Heart left ventricle (tissue), 13 donors: ENCODE measurements around the gene GRIP2.
A peak's percentile ranks its signal among the peaks of the same experiment; 100 is the strongest.

Source experiments
- POLR2A ChIP-seq, 2 donors: fragments of 450-650 bp; IDR thresholded peaks; one replicate each; pipeline ENCODE4 v1.6.1; 2017; ENCODE audit warnings: antibody characterized with exemption in 2 of 2, mild to moderate bottlenecking in 2 of 2, moderate library complexity in 2 of 2
- TF ChIP-seq, protein P1 (sequence below), 12 donors: fragments of 200-600 bp; sonication (generic) in 4 of 12; IDR thresholded peaks; one replicate each; pipeline versions ENCODE4 v1.5.0 to v1.8.0; 2018 to 2022; ENCODE audit warnings: antibody characterized with exemption in 12 of 12, mild to moderate bottlenecking in 5 of 12
- donor health status: ischemic (EF 13 %, LVEDD 7.1; RV severe dilation, severe dysfunction).
- donor health status: DM: no; HTN: yes; CAD: no.
- donor health status: DM: no; HTN: no; CAD: no.
- donor health status: ischemic (EF 25% LVEDD 6.9; RV normal size, moderate dysfunction).
- donor health status: ischemic (EF 25% LVEDD 5.7; RV mildly dilated, moderate dysfunction).
- donor health status: ischemic (EF 35%, LVEDD 5.7; RV mildly dilated, moderate dysfunction).
- donor health status: nonischemic (EF 11% LVEDD 7.7; RV severe dilation, severe dysfunction).
- donor health status: DM: yes; HTN: yes; CAD: no.
- donor health status: PGD.
- donor health status: ischemic (EF 29% LVEDD 5.4; RV normal size, mild dysfunction).
- donor health status: nonischemic (EF 23%, LVEDD 6.1; RV moderate dilation, normal function).

DNA sequence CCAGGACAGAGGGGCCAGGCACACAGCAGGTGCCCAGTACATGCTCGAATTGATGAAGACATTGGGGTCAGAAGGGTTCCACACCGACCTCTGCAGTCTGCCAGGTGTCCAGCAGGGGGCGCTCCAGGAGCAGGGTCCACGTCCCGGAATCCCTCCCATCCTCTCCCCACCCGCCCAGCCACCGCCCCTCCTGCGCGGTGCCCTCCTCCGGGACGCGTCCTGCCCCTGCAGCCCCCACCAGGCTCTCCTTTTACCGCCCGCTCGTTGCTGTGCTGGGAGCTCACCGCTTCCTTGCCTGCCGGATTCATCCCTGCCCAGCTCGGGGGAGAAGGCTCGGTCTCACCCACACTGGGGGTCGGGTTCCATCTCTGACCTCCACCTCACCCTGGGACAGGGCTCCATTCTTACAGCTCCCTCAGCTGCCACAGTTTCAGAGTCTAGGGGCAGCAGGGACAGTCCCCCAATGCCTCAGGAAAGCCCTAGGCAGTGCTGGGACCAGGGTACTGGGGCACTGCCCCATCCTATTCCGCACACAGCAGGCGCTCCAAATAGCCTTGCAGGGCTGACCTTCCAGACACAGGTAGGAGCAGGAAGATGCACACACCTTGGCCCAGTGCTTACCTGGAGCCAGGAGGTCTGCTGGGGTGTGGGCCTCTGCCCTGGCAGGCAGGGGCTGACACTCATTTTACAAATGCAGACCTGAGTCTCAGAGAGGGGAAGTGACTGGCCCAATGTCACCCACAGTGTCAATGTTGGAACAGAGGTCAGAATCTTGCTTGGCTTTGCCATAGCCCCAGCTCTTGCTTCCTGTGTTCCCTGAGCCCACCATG, 31.0 kb downstream of the GRIP2 start:
- TF ChIP-seq, protein P1, sequence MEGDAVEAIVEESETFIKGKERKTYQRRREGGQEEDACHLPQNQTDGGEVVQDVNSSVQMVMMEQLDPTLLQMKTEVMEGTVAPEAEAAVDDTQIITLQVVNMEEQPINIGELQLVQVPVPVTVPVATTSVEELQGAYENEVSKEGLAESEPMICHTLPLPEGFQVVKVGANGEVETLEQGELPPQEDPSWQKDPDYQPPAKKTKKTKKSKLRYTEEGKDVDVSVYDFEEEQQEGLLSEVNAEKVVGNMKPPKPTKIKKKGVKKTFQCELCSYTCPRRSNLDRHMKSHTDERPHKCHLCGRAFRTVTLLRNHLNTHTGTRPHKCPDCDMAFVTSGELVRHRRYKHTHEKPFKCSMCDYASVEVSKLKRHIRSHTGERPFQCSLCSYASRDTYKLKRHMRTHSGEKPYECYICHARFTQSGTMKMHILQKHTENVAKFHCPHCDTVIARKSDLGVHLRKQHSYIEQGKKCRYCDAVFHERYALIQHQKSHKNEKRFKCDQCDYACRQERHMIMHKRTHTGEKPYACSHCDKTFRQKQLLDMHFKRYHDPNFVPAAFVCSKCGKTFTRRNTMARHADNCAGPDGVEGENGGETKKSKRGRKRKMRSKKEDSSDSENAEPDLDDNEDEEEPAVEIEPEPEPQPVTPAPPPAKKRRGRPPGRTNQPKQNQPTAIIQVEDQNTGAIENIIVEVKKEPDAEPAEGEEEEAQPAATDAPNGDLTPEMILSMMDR (IDR thresholded peaks at IDR 0.05): peak; percentile 88 to 99 (median 96)
- no peak for TF ChIP-seq POLR2A (IDR thresholded peaks at IDR 0.05)
